Measurements from ENCODE around the gene SPARCL1. TPM values are rescaled to one million over a fixed set of nuclear protein-coding genes. Genes with fewer than 3 reads are reported as not detected.
"Not testable (repeated sequence)": the region's sequence is repeated elsewhere in the genome, so short reads cannot be mapped to it uniquely, and the experiment has no call there.

Gene SPARCL1
- total RNA-seq, 1 donor from 2014 or later: 5.1 TPM

DNA sequence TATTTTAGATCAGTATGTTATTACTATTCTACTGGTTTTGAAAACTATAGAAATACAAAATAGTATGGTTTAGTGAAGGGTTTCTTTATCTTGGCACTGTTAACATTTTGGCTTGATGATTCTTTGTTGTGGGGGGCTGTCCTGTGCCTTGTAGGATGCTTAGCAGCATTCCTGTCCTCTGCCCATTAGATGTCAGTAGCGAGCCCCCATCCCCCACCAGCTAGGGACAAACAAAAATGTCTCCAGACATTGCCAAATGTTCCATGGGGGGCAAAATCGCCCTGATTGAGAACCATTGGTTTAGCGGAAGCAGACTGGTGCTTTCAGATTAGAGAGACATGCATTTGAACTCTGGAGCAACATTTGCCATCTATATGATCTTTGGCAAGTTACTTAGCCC is 23.3 kb downstream of the SPARCL1 start:
- ATAC-seq: no peak

DNA sequence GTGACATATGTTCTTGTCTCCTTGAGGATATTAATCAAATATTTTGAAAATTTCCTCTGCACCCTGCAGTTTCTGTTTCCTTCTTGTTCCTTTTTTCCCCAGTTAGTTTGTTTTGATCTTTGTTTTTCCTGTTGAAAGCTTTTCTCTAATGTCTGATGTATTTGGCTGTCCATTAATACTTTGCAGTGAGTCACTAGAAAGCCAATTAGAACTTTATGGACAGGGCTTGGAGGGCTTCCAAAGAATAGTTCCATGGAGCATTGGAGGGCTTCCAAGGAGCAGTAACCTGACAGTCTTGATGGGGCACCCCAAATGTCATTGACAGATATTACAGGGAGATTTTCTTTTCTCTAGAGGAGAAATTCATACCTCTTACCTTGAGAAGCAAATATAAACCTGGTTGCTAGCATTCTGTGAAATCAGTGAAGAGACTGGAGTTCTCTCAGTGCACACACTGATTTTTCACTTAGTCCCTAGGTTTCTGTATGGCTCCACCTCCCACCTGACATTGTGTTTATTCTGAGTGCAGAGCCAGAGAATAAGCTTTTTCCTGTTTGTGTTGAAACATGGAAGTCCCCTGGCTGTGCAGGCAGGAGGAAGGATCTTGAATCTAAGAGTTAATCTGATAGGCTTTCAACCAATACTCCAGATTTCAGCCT is 26.5 kb downstream of the SPARCL1 start:
- no peak for DNase-seq (ENCODE audit: low spot score)
- ATAC-seq: peak; percentile 47

More for the DNA sequence above, 23.3 kb downstream of the SPARCL1 start:
- no peak for DNase-seq (ENCODE audit: low spot score)

DNA sequence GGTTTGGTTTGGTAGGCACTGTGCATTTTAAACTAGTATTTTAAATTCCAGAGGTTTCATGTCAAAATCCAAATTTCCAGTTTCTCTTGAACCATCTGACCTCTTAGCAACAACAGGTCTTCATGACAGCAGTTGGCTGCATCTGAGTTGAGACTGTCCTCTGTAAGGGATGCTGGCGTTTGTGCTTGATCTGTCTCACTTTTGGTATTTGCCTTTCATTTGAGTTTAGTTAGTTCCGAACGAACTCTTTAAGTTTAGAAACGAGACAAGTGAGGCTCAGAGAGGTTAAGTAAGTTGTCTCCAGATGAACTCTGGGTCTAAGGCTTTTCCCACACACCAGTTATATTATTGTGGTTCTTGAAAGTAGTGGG is 29.1 kb downstream of the SPARCL1 start:
- DNase-seq (ENCODE audit: low spot score) (no peak), ATAC-seq (no peak)

DNA sequence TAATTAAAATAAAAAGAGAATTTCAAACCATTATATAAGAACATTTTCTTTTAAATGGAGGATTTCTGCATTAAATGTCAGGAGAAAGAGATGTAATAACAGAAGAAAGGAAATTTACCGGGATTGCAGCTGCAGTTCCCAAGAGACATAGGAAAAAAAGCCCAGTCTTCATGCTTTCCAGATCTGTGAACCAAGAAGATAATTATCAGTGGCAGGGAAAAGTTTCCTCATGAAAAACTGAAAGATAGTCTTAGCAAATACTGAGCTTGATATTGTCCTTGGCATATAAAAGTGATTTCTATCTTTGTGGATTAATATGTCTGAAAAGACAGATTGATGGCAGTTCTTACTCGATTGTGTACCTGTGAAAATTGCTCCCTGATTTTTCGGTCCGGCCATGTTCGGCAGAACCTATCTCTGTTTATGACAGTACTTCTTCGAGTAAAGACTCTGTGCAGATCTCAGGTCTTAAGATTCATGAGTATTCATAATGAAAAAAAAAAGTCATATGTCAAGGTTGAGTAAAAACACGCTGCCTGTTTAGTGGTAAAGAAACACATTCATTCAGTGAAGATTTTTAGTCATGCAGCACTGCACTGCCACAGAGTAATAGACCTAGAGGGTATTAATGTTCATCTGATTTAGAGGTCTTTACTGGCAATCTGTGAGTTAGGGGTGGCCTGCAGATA is 29.6 kb downstream of the SPARCL1 start:
- DNase-seq (ENCODE audit: low spot score) (no peak), ATAC-seq (no peak)

DNA sequence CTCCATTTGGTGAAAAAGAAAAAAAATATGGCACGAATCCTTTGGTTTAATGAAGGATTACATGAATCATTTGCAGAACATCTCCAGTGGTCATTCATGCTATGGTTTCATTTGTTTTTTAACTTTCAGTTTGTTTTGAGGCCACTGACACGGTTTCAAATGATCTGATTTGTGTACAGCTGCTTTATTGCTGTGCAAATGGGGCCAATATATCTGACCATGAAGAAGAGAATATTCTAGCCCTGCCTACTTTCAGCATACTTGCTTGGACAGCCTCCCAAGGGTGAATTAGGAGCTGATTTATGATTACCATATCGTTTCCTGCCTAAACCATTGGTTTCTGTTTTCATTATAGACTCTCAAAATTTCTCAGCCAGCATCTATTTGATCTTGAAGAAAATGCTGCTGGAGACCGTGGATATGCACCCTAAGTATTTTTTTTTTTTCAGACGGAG is 30.7 kb downstream of the SPARCL1 start:
- DNase-seq (ENCODE audit: low spot score) (no peak), ATAC-seq (peak; percentile 28)

DNA sequence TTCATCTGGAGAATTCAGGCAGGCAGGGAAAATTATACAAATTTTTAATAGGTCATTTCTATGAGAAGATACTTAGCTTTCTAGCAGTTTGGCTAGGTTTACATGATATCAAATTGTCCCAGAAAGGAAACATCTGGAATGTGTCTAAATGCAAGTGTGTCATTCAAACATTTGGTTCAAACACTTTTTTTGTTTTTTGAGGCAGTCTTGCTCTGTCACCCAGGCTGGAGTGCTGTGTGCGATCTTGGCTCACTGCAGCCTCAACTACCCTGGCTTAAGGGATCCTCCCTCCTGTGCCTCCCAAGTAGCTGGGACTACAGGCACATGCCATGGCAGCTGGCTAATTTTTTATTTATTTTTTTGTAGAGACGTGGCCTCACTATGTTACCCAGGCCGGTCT is 31.6 kb downstream of the SPARCL1 start:
- ATAC-seq (no peak), DNase-seq (ENCODE audit: low spot score) (no peak)

DNA sequence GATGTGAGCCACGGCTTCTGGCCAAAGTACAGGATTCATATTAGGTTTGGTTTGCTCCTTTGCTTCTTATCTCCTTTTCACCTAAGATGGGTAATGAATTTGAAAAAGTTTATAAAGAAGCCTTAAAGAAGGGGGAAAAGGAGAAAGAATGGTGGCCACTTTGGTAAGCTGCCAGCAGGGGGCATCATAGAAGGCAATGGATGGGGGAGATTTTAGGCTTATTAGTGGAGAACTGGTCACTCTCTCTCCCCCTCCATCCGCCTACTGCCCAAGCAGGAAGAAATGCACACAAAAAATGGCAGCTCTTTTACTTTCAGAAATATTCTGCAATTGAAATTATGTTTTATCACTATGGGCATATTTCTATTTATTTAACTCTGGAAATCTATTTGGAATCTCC is 32.0 kb downstream of the SPARCL1 start:
- DNase-seq (ENCODE audit: low spot score) (no peak), ATAC-seq (no peak)

DNA sequence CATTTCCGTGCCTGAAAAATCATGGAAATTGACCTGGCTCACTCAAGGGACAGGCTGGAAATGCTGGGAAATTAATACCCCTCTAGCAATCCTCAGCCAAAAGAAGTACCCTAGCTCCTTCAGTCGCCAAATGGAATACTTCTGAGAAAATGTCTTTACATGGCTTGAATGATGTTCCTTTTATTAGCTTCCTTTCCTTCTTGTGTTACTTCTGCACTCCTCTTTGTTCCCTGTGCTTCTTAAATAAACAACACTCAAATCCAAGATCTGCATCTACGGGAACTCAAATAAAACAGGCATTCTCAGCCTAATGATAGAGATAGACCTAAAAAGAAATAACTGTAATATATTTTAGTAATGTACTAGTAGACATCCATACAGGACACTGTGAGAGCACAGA is 36.1 kb downstream of the SPARCL1 start:
- DNase-seq (ENCODE audit: low spot score) (no peak), ATAC-seq (no peak)

DNA sequence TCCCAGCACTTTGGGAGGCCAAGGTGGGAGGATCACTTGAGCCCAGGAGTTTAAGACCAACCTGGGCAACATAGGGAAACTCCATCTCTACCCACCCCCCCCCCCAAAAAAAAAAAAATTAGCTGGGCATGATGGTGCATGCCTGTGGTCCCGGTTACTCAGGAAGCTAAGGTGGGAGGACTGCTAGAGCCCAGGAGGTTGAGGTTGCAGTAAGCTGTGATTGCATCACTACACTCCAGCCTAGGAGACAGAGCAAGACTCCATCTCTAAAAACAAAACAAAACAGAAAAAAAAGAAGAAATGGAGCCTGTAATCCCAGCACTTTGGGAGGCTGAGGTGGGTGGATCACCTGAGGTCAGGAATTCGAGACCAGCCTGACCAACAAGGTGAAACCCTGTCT is 37.3 kb downstream of the SPARCL1 start:
- not testable (repeated sequence) for ATAC-seq; DNase-seq (ENCODE audit: low spot score)

DNA sequence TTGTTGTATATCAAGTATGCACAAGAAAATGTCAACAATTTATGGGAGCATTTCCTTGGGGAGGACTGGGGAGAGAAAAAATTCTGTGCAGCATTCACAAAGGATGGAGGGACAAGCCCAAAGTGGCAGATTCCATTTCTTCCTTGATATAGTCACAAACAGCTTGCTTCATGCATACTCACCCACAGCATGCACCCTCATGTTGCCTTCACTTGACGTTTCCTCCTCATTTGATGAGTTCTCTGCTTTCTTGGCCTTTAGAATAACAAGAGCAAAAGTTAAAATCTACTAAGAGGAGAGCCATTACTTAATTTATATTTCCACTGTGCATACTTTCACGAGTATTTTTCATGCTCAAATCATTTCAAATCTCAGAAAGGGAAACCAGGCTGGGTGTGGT is 37.7 kb downstream of the SPARCL1 start:
- DNase-seq (ENCODE audit: low spot score) (no peak), ATAC-seq (peak; percentile 8)

DNA sequence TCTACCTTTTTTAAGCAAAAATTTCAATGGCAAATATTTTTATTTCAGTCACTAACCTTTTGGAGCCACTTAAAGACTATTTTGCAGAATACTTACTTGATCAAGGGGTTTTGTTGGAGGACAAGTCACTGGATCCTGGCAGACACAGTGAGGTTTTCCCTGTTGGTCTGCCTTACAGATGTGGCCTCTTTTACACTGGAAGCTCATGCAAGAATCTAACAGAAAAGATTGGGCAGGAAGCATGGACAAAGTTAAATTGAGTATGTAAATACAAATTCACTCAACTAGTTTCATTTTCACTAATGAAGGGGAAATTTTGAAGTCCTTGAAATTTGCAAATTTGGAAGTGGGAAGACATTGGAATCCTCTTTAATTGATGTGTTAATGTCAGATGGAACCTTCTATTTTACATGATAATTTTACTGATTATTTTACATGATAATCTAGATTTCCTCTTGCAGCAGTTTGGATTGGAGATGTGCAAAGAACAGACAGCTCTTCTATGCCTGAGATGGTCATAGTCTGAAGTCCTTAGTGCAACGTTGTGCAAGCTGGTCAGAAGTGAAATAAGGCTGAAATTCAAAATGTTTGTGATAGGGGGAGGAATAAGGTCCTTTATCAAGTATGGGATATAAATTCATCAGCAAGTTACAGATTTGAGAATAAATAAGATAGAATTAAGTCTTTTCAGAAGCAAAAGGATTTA is 38.4 kb downstream of the SPARCL1 start:
- DNase-seq (ENCODE audit: low spot score) (peak; percentile 72), ATAC-seq (peak; percentile 83)

DNA sequence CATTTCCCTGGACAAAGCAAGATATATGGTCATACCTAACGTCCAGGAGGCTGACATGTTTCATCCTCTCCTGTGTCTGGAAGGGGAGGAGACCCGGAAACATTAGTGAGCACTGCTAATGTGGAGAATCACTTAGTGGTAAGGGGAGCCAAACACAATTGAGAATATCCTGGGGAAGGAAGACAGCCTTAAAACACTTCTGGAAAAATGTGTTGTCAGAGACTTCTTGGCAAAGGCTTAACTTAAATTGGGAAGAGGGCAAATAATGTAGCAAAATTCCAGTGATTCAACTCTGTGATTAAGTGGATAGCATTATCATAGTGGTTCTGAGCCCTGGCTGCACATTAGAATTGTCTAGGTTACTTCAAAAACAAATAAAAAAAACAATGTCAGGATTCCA is 39.5 kb downstream of the SPARCL1 start:
- DNase-seq (ENCODE audit: low spot score): no peak
- no peak for ATAC-seq

DNA sequence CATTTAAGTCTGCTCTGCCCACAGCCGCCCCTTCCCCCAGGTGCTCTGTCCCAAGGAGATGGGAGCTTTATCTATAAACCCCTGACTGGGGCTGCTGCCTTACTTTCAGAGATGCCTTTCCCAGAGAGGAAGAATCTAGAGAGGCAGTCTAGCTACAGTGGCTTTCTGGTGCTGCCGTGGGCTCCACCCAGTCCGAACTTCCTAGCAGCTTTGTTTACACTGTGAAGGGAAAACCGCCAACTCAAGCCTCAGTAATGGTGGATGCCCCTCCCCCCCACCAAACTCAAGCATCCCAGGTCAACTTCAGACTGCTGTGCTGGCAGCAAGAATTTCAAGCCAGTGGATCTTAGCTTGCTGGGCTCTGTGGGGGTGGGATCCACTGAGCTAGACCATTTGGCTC is 40.5 kb downstream of the SPARCL1 start:
- not testable (repeated sequence) for ATAC-seq; DNase-seq (ENCODE audit: low spot score)

DNA sequence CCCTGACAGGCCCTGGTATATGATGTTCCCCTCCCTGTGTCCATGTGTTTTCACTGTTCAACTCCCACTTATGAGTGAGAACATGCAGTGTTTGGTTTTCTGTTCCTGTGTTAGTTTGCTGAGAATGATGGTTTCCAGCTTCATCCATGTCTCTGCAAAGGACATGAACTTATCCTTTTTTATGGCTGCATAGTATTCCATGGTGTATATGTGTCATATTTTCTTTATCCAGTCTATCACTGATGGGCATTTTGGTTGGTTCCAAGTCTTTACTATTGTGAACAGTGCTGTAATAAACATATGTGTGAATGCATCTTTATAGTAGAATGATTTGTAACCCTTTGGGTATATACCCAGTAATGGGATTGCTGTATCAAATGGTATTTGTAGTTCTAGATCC is 45.9 kb downstream of the SPARCL1 start:
- DNase-seq (ENCODE audit: low spot score); ATAC-seq: not testable (repeated sequence)

DNA sequence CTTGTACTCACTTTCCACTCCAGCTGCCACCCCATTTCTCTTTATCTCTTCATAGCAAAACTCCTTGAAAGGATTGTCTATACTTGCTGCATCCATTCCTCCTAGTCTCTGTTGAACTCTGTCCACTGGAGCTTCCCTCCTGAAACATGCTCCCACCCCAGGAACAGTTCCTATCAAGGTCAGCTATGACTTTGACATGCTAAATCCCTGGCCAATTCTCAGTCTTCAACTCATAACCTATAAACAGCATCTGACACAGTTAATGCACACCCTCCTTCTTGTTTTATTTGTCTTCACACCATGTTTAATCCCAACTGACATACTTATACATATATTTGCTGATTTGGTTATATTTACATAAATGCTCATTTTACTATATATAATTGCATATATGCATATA is 47.8 kb downstream of the SPARCL1 start:
- DNase-seq (ENCODE audit: low spot score) (no peak), ATAC-seq (no peak)

DNA sequence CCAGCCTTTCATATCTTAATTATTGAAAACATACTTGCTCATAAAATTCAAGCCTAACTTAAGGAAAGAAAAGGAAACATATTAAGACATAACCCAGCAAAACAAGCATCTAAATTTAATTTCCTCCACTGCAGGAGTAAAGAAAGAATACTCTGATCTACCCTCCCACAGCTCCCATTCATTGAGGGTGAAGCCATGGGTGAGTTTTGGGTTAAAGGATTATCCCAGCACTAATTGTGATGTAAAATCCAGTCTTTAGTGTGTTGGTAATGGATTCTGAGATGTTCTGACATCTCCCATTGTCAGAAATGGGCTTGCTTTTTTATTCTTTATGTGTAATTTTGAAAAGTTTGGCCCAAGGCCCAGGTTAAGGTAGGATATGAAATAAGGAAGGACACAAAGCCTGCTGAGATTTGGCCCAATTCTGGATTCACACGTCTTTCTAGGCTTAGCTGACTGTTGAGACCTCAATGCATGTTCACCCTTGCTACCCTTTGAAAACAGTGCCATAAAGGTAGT is 50.4 kb downstream of the SPARCL1 start:
- DNase-seq (ENCODE audit: low spot score): no peak

DNA sequence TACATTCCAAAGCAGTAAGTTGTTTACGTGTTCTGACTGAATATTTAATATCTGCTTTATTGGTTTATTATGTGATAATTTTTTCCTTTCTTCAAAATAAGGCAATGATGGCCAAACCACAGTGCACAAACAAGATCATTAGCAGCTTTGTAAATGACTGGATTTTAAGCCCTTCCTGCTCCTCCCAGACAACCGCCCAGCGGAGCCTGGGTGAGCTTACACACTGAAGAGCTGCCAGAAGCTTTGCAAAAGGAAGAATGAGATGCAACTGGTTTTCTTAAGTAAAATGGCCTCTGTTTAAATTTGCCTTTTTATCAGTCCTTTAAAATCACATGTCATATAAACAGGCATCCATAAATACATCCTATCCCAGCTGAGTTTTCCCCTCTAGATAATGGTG is 52.2 kb downstream of the SPARCL1 start:
- ATAC-seq (no peak), DNase-seq (ENCODE audit: low spot score) (no peak)

More for the DNA sequence above, 50.4 kb downstream of the SPARCL1 start:
- ATAC-seq: no peak

DNA sequence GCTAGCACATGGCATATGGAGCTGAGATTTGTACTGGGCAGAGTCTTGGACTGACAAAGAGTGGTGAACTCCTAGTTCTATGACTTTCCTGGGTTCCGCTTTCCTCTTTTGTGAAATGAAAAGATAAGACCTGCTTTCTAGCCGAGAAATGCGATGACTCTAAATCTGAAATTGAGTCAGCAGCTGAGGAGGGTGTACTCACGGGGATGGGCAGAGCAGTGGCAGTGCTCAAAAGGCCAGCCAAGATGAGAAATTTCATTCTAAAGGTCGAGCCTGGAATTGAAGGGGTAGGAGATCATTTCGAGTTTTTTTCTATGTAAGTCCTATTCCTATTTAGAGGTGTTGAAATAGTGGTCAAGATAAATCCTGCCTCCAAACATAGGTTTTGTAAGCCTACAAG is 59.8 kb downstream of the SPARCL1 start:
- ATAC-seq: no peak
- no peak for DNase-seq (ENCODE audit: low spot score)

DNA sequence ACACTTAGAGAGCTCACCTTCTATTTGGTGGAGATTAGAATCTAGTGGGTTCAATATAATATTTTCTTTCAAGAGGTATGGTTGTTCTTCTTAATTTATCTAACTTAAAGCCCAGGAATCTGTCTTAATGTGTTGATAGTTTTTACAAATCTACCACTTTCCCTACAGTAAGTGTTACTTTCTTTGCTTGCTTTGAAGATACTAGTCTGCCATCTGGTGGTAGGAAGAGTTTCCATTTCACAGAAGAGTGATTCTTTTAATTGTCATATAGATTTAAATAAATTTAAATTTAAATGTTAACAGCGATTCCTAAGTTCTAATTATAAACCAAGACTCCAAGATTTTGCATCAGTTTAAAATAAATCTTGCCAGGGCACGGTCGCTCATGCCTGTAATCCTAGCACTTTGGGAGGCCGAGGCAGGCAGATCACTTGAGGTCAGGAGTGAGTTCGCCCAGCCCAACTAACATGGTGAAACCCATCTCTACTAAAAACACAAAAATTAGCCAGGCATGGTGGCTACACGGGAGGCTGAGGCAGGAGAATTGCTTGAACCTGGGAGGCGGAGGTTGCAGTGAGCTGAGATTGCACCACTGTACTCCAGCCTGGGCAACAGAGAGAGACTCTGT is 63.3 kb downstream of the SPARCL1 start:
- DNase-seq (ENCODE audit: low spot score): no peak
- ATAC-seq: peak; percentile 91

DNA sequence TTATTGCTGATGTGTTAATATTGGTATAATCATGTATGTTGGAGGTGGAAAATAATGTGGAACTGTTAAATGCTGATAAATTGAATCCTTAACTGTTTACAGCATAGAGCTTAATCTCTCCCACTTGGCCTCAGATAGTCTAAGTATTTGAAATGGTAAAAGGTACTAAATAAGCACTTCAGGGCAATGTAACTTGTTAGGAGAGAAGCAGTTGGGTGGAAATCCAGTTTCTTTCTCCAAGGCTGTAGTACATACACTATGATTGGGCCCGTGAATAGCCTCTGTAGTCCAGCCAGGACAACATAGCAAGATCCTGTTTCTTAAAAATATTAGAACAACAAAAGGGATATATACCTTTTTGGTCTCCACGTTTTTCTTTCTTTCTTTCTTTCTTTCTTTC is 67.1 kb downstream of the SPARCL1 start:
- ATAC-seq (no peak), DNase-seq (ENCODE audit: low spot score) (no peak)

DNA sequence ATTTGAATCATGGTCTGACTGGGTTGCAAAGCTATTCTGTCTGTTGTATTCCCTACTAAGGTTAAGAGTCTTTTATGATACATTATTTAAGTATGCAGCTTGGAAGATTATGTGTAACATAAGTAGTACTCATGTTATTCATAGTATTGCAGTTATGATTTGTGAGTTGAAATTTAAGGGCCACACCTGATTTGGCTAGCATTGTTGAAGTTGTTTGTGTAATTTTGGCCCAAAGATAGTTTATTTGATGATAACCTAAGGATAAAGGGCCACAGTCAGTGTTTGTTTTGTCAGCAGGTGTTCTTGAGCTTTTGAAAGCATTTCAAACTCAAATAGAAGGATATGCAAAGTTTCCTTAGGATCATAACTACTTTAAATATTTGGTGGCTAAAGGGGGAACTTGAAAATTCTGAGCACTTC is 67.9 kb downstream of the SPARCL1 start:
- DNase-seq (ENCODE audit: low spot score) (no peak), ATAC-seq (no peak)

All from left lobe of liver (tissue), 2 donors.